Measurements from ENCODE around the gene MTOR.

Gene MTOR

DNA sequence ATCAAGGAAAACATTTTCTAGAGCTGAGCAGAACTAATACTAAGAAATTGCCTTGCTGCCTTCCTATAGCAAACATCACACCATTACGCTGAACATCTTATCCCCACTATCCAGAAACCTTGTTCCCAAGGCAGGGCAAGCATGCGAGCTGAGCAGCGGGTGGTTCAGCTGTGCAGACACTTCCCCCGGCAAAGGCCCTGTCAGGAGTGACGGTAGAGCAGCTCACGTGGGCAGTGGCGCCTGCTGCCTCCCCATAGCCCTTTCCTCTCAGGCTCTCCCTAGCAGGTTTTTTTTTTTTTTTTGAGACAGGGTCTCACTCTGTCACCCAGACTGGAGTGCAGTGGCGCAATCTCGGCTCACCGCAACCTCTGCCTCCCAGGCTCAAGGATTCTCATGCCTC lies 86.9 kb downstream of the MTOR start:
- TF ChIP-seq, protein P1, sequence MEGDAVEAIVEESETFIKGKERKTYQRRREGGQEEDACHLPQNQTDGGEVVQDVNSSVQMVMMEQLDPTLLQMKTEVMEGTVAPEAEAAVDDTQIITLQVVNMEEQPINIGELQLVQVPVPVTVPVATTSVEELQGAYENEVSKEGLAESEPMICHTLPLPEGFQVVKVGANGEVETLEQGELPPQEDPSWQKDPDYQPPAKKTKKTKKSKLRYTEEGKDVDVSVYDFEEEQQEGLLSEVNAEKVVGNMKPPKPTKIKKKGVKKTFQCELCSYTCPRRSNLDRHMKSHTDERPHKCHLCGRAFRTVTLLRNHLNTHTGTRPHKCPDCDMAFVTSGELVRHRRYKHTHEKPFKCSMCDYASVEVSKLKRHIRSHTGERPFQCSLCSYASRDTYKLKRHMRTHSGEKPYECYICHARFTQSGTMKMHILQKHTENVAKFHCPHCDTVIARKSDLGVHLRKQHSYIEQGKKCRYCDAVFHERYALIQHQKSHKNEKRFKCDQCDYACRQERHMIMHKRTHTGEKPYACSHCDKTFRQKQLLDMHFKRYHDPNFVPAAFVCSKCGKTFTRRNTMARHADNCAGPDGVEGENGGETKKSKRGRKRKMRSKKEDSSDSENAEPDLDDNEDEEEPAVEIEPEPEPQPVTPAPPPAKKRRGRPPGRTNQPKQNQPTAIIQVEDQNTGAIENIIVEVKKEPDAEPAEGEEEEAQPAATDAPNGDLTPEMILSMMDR (conservative IDR thresholded peaks at IDR 0.05; ENCODE audit: low read length), result no peak
- TF ChIP-seq EZH2phosphoT487 (IDR thresholded peaks at IDR 0.05; ENCODE audit: borderline replicate concordance), result no peak
- Histone ChIP-seq H3K36me3 (ENCODE audit: insufficient read depth, low read length) (peaks cover 17% of the 10 kb centered on the region; the same call in 1 of the 2 replicates), H3K79me2 (ENCODE audit: insufficient read depth, low read length) (no peaks in the 10 kb centered on the region), H3K4me3 (ENCODE audit: low read length, poor library complexity, severe bottlenecking) (no peak overlapping the region), H3K4me1 (ENCODE audit: insufficient read depth, low read length, poor library complexity, severe bottlenecking) (no peaks in the 10 kb centered on the region), H2AFZ (ENCODE audit: low read length) (no peak overlapping the region), H3K27me3 (ENCODE audit: insufficient read depth, low read length, poor library complexity, severe bottlenecking) (no peaks in the 10 kb centered on the region), H3K9ac (ENCODE audit: low read depth, low read length, poor library complexity, severe bottlenecking) (no peak overlapping the region), H4K20me1 (ENCODE audit: insufficient read depth, low read length, poor library complexity, severe bottlenecking) (no peaks in the 10 kb centered on the region), H3F3A (ENCODE audit: low read depth) (no peaks in the 10 kb centered on the region), H3K4me2 (ENCODE audit: low read depth, low read length, poor library complexity, severe bottlenecking) (no peak overlapping the region), H3K9me2 (replicated peaks; ENCODE audit: low read depth, low read length) (no peaks in the 10 kb centered on the region), H3K9me3 (ENCODE audit: insufficient read depth, low read depth, low read length) (no peaks in the 10 kb centered on the region)

- H3K79me2 ChIP-seq (ENCODE audit: insufficient read depth, low read length), result no peaks in the 10 kb centered on the region
- H3K9me2 ChIP-seq (replicated peaks; ENCODE audit: low read depth, low read length), result no peaks in the 10 kb centered on the region
- no peak overlapping the region for H3K4me3 ChIP-seq (ENCODE audit: low read length, poor library complexity, severe bottlenecking)
- TF ChIP-seq EZH2phosphoT487 (IDR thresholded peaks at IDR 0.05; ENCODE audit: borderline replicate concordance), result no peak
- TF ChIP-seq, protein P1 (conservative IDR thresholded peaks at IDR 0.05; ENCODE audit: low read length), result no peak
- H4K20me1 ChIP-seq (ENCODE audit: insufficient read depth, low read length, poor library complexity, severe bottlenecking), result no peaks in the 10 kb centered on the region
- no peaks in the 10 kb centered on the region for H3K9me3 ChIP-seq (ENCODE audit: insufficient read depth, low read depth, low read length)
- no peaks in the 10 kb centered on the region for H3K4me1 ChIP-seq (ENCODE audit: insufficient read depth, low read length, poor library complexity, severe bottlenecking)
- H3F3A ChIP-seq (ENCODE audit: low read depth), result no peaks in the 10 kb centered on the region
- H3K27me3 ChIP-seq (ENCODE audit: insufficient read depth, low read length, poor library complexity, severe bottlenecking), result no peaks in the 10 kb centered on the region
- no peak overlapping the region for H3K9ac ChIP-seq (ENCODE audit: low read depth, low read length, poor library complexity, severe bottlenecking)
- no peak overlapping the region for H3K4me2 ChIP-seq (ENCODE audit: low read depth, low read length, poor library complexity, severe bottlenecking)
- H2AFZ ChIP-seq (ENCODE audit: low read length), result no peak overlapping the region
- H3K36me3 ChIP-seq (ENCODE audit: insufficient read depth, low read length), result peaks cover 8% of the 10 kb centered on the region; the same call in 1 of the 2 replicates
Measured at GRCh38 chr1:11174261-11174942, 87.9 kb downstream of the MTOR start.

DNA sequence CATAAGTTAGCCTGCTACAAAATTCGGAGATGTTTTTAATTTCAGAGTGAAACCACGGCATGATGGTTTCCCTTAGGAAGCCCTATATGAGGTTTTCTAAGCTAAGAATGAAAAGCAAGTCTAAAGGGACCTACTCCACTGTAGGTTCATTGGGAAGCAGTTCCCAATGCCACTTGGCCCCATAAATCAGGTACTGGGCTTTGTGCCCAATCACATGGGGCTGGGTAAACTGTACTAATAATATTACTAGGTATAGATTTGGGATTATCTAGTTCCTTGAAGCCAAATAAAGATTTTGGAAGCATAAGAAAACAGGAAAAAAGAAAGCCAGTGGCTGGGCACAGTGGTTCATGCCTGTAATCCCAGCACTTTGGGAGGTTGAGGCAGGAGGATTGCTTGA lies 92.2 kb downstream of the MTOR start:
- no peaks in the 10 kb centered on the region for H3K9me2 ChIP-seq (replicated peaks; ENCODE audit: low read depth, low read length)
- no peaks in the 10 kb centered on the region for H4K20me1 ChIP-seq (ENCODE audit: insufficient read depth, low read length, poor library complexity, severe bottlenecking)
- no peaks in the 10 kb centered on the region for H3K9me3 ChIP-seq (ENCODE audit: insufficient read depth, low read depth, low read length)
- TF ChIP-seq EZH2phosphoT487 (IDR thresholded peaks at IDR 0.05; ENCODE audit: borderline replicate concordance), result no peak
- TF ChIP-seq, protein P1 (conservative IDR thresholded peaks at IDR 0.05; ENCODE audit: low read length), result no peak
- H3K27me3 ChIP-seq (ENCODE audit: insufficient read depth, low read length, poor library complexity, severe bottlenecking), result no peaks in the 10 kb centered on the region
- no peak overlapping the region for H2AFZ ChIP-seq (ENCODE audit: low read length)
- H3F3A ChIP-seq (ENCODE audit: low read depth), result no peaks in the 10 kb centered on the region
- H3K4me2 ChIP-seq (ENCODE audit: low read depth, low read length, poor library complexity, severe bottlenecking), result no peak overlapping the region
- no peaks in the 10 kb centered on the region for H3K79me2 ChIP-seq (ENCODE audit: insufficient read depth, low read length)
- H3K4me3 ChIP-seq (ENCODE audit: low read length, poor library complexity, severe bottlenecking), result no peak overlapping the region
- H3K36me3 ChIP-seq (ENCODE audit: insufficient read depth, low read length), result peaks cover 6% of the 10 kb centered on the region; the same call in 1 of the 2 replicates
- no peak overlapping the region for H3K9ac ChIP-seq (ENCODE audit: low read depth, low read length, poor library complexity, severe bottlenecking)
- H3K4me1 ChIP-seq (ENCODE audit: insufficient read depth, low read length, poor library complexity, severe bottlenecking), result no peaks in the 10 kb centered on the region
